ENCODE data around the gene SERINC1. TPM values are rescaled to one million over a fixed set of nuclear protein-coding genes. Genes with fewer than 3 reads are reported as not detected.

SERINC1 gene
- total RNA-seq, 2 experiments from 2014 or later: 48.2 to 51.1 TPM

- H3K9me3 Mint-ChIP-seq: no peaks in the 10 kb centered on the region
- peaks cover 63% of the 10 kb centered on the region for H3K4me1 Mint-ChIP-seq (ENCODE audit: low read depth)
- ChIA-PET CTCF (interaction anchor here (1.8 kb wide), 1 partner anchor 125 kb away, joined by 4 read pairs; no protein-coding TSS in a partner anchor), POLR2A (no interaction called here)
- no peak for DNase-seq
- H3K36me3 Mint-ChIP-seq: peaks cover 2% of the 10 kb centered on the region
- H3K4me3 Mint-ChIP-seq: no peak overlapping the region
- H3K27ac Mint-ChIP-seq: no peak overlapping the region
- H3K27me3 Mint-ChIP-seq: no peaks in the 10 kb centered on the region
- intact Hi-C loops (cut with micrococcal nuclease): no loop called here
Observed at GRCh38 chr6:122405417-122405816, 66.2 kb downstream of the SERINC1 start.

GRCh38 chr6:122404444-122404843 lies 67.2 kb downstream of the SERINC1 start:
- H3K27me3 Mint-ChIP-seq: no peaks in the 10 kb centered on the region
- no peak overlapping the region for H3K4me3 Mint-ChIP-seq
- peaks cover 2% of the 10 kb centered on the region for H3K36me3 Mint-ChIP-seq
- H3K4me1 Mint-ChIP-seq (ENCODE audit: low read depth): peaks cover 57% of the 10 kb centered on the region
- no peaks in the 10 kb centered on the region for H3K9me3 Mint-ChIP-seq
- intact Hi-C loops (cut with micrococcal nuclease): no loop called here
- ChIA-PET POLR2A (no interaction called here), CTCF (interaction anchor here (1.8 kb wide), 1 partner anchor 126 kb away, joined by 4 read pairs; no protein-coding TSS in a partner anchor)
- DNase-seq: no peak
- H3K27ac Mint-ChIP-seq: no peak overlapping the region

GRCh38 chr6:122401104-122401503 lies 70.5 kb downstream of the SERINC1 start:
- POLR2A ChIA-PET: no interaction called here
- peak overlapping the region; percentile 95 for H3K4me3 Mint-ChIP-seq

GRCh38 chr6:122400462-122401089 lies 71.0 kb downstream of the SERINC1 start:
- intact Hi-C loops (cut with micrococcal nuclease): no loop called here

More at GRCh38 chr6:122401104-122401503, 70.5 kb downstream of the SERINC1 start:
- H3K36me3 Mint-ChIP-seq: no peaks in the 10 kb centered on the region
- H3K27me3 Mint-ChIP-seq: no peaks in the 10 kb centered on the region
- peak overlapping the region; percentile 2 for H3K27ac Mint-ChIP-seq
- CTCF ChIA-PET: no interaction called here
- intact Hi-C loops (cut with micrococcal nuclease): no loop called here
- H3K9me3 Mint-ChIP-seq: no peaks in the 10 kb centered on the region
- DNase-seq: no peak
- H3K4me1 Mint-ChIP-seq (ENCODE audit: low read depth): peaks cover 38% of the 10 kb centered on the region

GRCh38 chr6:122400121-122400450 lies 71.5 kb downstream of the SERINC1 start:
- intact Hi-C loops (cut with micrococcal nuclease): no loop called here
- H3K9me3 Mint-ChIP-seq: no peaks in the 10 kb centered on the region

More at GRCh38 chr6:122400462-122401089, 71.0 kb downstream of the SERINC1 start:
- H3K4me3 Mint-ChIP-seq: peak overlapping the region; percentile 95
- H3K9me3 Mint-ChIP-seq: no peaks in the 10 kb centered on the region
- H3K4me1 Mint-ChIP-seq (ENCODE audit: low read depth): peaks cover 36% of the 10 kb centered on the region
- no peaks in the 10 kb centered on the region for H3K36me3 Mint-ChIP-seq
- ChIA-PET CTCF (no interaction called here), POLR2A (no interaction called here)
- no peak for DNase-seq
- H3K27ac Mint-ChIP-seq: peak overlapping the region; percentile 2
- H3K27me3 Mint-ChIP-seq: no peaks in the 10 kb centered on the region

GRCh38 chr6:122399348-122400120 lies 72.1 kb downstream of the SERINC1 start, which contains the start of gene HSF2:
Gene HSF2, plus strand, starts transcription at chr6:122399652. Its CDS starts 86 bp downstream, at chr6:122399738.
- intact Hi-C loops (cut with micrococcal nuclease): loop anchor here (1.0 to 5.0 kb wide), 5 partner anchors 18 to 1065 kb away; partner anchors contain the start of genes SERINC1 and TBC1D32
- DNase-seq: peak; percentile 97
- Mint-ChIP-seq H3K9me3 (no peaks in the 10 kb centered on the region), H3K27ac (peak within 1 kb of the TSS; percentile 91), H3K4me1 (ENCODE audit: low read depth) (peaks cover 36% of the 10 kb centered on the region), H3K27me3 (no peaks in the 10 kb centered on the region), H3K4me3 (peak within 1 kb of the TSS; percentile 95), H3K36me3 (no peaks in the 10 kb centered on the region)
- ChIA-PET CTCF (interaction anchor here (0.9 to 1.5 kb wide), 5 partner anchors 9 to 131 kb away, joined by 3 to 5 read pairs (median 4); no protein-coding TSS in a partner anchor), POLR2A (interaction anchor here (1.0 to 1.6 kb wide), 2 partner anchors 9 to 72 kb away, joined by 3 to 11 read pairs; partner anchors contain the start of gene SERINC1)

More at GRCh38 chr6:122400121-122400450, 71.5 kb downstream of the SERINC1 start:
- Mint-ChIP-seq H3K27me3 (no peaks in the 10 kb centered on the region), H3K36me3 (no peaks in the 10 kb centered on the region), H3K27ac (peak overlapping the region; percentile 91), H3K4me3 (peak overlapping the region; percentile 95), H3K4me1 (ENCODE audit: low read depth) (peaks cover 36% of the 10 kb centered on the region)
- peak; percentile 39 for DNase-seq
- ChIA-PET POLR2A (interaction anchor here (1.0 to 1.6 kb wide), 2 partner anchors 8 to 72 kb away, joined by 3 to 11 read pairs; partner anchors contain the start of gene SERINC1), CTCF (interaction anchor here (0.9 to 1.5 kb wide), 2 partner anchors 9 to 18 kb away, joined by 3 to 5 read pairs; no protein-coding TSS in a partner anchor)

- H3K27me3 Mint-ChIP-seq: no peaks in the 10 kb centered on the region
- H3K27ac Mint-ChIP-seq: peak overlapping the region; percentile 88
- ChIA-PET POLR2A (interaction anchor here (1.0 to 1.6 kb wide), 2 partner anchors 9 to 73 kb away, joined by 3 to 11 read pairs; partner anchors contain the start of gene SERINC1), CTCF (interaction anchor here (0.9 to 1.5 kb wide), 5 partner anchors 10 to 131 kb away, joined by 3 to 5 read pairs (median 4); no protein-coding TSS in a partner anchor)
- intact Hi-C loops (cut with micrococcal nuclease): loop anchor here (1.0 to 5.0 kb wide), 5 partner anchors 18 to 1065 kb away; partner anchors contain the start of genes SERINC1 and TBC1D32
- H3K4me1 Mint-ChIP-seq (ENCODE audit: low read depth): peaks cover 38% of the 10 kb centered on the region
- no peaks in the 10 kb centered on the region for H3K9me3 Mint-ChIP-seq
- no peak for DNase-seq
- peak overlapping the region; percentile 95 for H3K4me3 Mint-ChIP-seq
- H3K36me3 Mint-ChIP-seq: no peaks in the 10 kb centered on the region
Observed at GRCh38 chr6:122399055-122399347, 72.6 kb downstream of the SERINC1 start.

GRCh38 chr6:122394016-122394415 lies 77.6 kb downstream of the SERINC1 start:
- Mint-ChIP-seq H3K4me1 (ENCODE audit: low read depth) (peaks cover 19% of the 10 kb centered on the region), H3K4me3 (no peak overlapping the region), H3K36me3 (no peaks in the 10 kb centered on the region), H3K27me3 (peaks cover 3% of the 10 kb centered on the region), H3K27ac (no peak overlapping the region), H3K9me3 (no peaks in the 10 kb centered on the region)
- intact Hi-C loops (cut with micrococcal nuclease): no loop called here
- ChIA-PET CTCF (interaction anchor here (1.2 to 2.5 kb wide), 3 partner anchors 12 to 136 kb away, joined by 3 to 7 read pairs (median 5); no protein-coding TSS in a partner anchor), POLR2A (interaction anchor here (2.1 kb wide), 1 partner anchor 78 kb away, joined by 5 read pairs; the partner anchor contains the start of gene SERINC1)
- DNase-seq: no peak

GRCh38 chr6:122393351-122393896 lies 78.2 kb downstream of the SERINC1 start:
- ChIA-PET CTCF (interaction anchor here (0.8 to 2.5 kb wide), 3 partner anchors 39 to 137 kb away, joined by 3 to 7 read pairs (median 5); no protein-coding TSS in a partner anchor), POLR2A (interaction anchor here (2.1 kb wide), 1 partner anchor 78 kb away, joined by 5 read pairs; the partner anchor contains the start of gene SERINC1)
- intact Hi-C loops (cut with micrococcal nuclease): loop anchor here (1.0 kb wide), 2 partner anchors 29 to 78 kb away; partner anchors contain the start of gene SERINC1
- Mint-ChIP-seq H3K4me1 (ENCODE audit: low read depth) (peaks cover 15% of the 10 kb centered on the region), H3K27me3 (peaks cover 3% of the 10 kb centered on the region), H3K27ac (peak overlapping the region; percentile 64), H3K4me3 (no peak overlapping the region), H3K36me3 (no peaks in the 10 kb centered on the region), H3K9me3 (no peaks in the 10 kb centered on the region)
- DNase-seq: peak; percentile 28
